ENCODE results near the gene SLC44A4. TPM values are rescaled to one million over a fixed set of nuclear protein-coding genes. Genes with fewer than 3 reads are reported as not detected.
"Not testable (repeated sequence)": the region's sequence is repeated elsewhere in the genome, so short reads cannot be mapped to it uniquely, and the experiment has no call there.

The SLC44A4 gene
- total RNA-seq, 5 donors from 2014 or later (not counting 1 experiment from before 2014, with no cell fraction given): 0.13 to 0.96 (median 0.57) TPM; not detected in 2

DNA sequence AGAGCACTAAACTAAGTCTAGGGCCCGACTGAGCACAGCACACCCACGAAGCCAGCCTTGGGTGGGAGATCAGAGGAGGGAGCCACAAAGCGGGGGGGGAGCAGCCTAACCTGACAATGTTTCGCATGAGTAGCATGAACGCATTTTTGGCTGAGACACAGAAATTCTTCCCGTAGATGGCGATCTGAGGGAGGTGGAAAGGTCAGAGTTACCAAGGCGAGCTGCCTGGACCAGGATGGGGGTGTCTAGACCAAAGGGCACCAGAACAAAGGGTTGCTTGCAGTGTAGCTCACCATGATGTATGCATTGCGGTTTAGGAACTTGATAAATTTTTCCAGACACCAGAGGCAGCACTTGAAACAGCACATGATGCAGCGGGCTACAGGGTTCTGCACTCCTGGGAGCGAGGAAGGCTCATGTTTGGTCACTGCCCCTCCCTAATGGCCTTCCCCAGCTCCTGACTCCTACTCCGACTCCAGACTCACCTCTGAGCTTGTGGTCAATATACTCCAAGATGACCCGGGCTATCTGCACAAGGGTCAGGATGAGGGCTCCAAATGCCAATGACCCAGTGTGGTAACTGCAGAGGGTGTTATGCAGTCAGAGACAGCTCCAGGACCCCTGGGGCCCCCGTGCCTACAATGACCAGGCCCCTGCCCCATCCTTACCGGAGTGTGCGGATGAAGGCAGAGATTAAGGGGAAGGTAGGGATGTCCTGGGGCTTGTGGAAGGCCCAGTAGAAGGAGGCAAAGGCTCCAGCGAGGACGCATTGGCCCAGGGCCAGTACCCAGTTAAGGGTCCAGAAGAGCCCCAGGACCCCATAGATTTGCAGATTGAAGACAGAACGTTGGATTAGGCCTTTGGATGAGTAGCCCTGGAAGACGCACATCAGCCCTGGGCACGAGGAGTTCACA, 13.3 kb downstream of the SLC44A4 start:
- H3K9me3 Mint-ChIP-seq: no peaks in the 10 kb centered on the region
- ATAC-seq (replicated peaks in 1 of 4) (no peak), DNase-seq (no peak)
- no peaks in the 10 kb centered on the region for H3K27me3 Mint-ChIP-seq
- H3K27ac Mint-ChIP-seq: no peak overlapping the region
- peaks cover 4% of the 10 kb centered on the region for H3K36me3 Mint-ChIP-seq
- peaks cover 23 to 33% (median 23%) of the 10 kb centered on the region in 3 donors for H3K4me1 Mint-ChIP-seq
- no peaks in the 10 kb centered on the region for H3K9me3 ChIP-seq
- H3K4me1 ChIP-seq (ENCODE audit: control insufficient read depth in 1 of 2, extremely low read depth in 1 of 2, insufficient read depth in 2 of 2, low read length in 2 of 2): peaks cover 10 to 26% of the 10 kb centered on the region in 2 experiments
- no peak overlapping the region for H3K4me3 Mint-ChIP-seq
- WGBS (ENCODE audit: insufficient coverage): 76% methylated on average over 18 of the region's 21 CpGs
- H3K36me3 ChIP-seq (ENCODE audit: control insufficient read depth in 2 of 2, extremely low read depth in 1 of 2, insufficient read depth in 1 of 2, low read length in 1 of 2): peaks cover 0 to 8% of the 10 kb centered on the region in 2 donors
- CTCF ChIA-PET: no interaction called here
- H3K4me3 ChIP-seq (ENCODE audit: control insufficient read depth in 1 of 2, extremely low read depth in 1 of 2, low read length in 1 of 2): no peak overlapping the region
- POLR2A ChIA-PET: interaction anchor here in 1 of 2 donors (1.3 kb wide), 1 partner anchor 18 kb away, joined by 3 read pairs; no protein-coding TSS in a partner anchor
- peaks cover 0 to 17% of the 10 kb centered on the region in 2 experiments for H3K27me3 ChIP-seq (replicated peaks in 1 of 2; ENCODE audit: control insufficient read depth in 2 of 2, extremely low read depth in 1 of 2, insufficient read depth in 2 of 2, low read length in 1 of 2)
- no peak overlapping the region for H3K27ac ChIP-seq (ENCODE audit: low read length)

DNA sequence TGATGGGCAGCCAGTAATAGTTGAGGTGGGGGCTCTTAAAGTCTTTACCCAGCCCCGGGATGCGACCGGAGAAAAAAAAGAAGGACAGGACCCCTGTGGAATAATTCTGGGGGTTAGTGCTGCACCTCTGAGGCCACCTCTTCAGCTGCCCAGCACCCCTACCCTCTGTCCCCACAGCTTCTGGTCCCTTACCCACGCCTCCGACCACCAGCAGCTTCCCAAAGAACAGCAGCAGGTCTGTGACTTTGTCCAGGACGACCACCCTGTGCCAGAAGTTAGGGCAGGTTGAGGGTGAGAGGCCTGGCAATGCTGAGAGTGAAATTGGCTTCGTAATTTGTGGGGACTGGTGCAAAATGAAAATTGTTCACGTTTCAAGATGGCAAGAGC, 14.0 kb downstream of the SLC44A4 start:
- Histone ChIP-seq H3K4me1 (ENCODE audit: control insufficient read depth in 1 of 2, extremely low read depth in 1 of 2, insufficient read depth in 2 of 2, low read length in 2 of 2) (peaks cover 10 to 26% of the 10 kb centered on the region in 2 experiments), H3K9me3 (no peaks in the 10 kb centered on the region), H3K27me3 (replicated peaks in 1 of 2; ENCODE audit: control insufficient read depth in 2 of 2, extremely low read depth in 1 of 2, insufficient read depth in 2 of 2, low read length in 1 of 2) (peaks cover 0 to 15% of the 10 kb centered on the region in 2 experiments), H3K27ac (ENCODE audit: low read length) (no peak overlapping the region), H3K36me3 (ENCODE audit: control insufficient read depth in 2 of 2, extremely low read depth in 1 of 2, insufficient read depth in 1 of 2, low read length in 1 of 2) (peaks cover 5 to 15% of the 10 kb centered on the region in 2 donors), H3K4me3 (ENCODE audit: control insufficient read depth in 1 of 2, extremely low read depth in 1 of 2, low read length in 1 of 2) (no peak overlapping the region)
- ChIA-PET POLR2A (interaction anchor here in 1 of 2 donors (1.3 kb wide), 1 partner anchor 19 kb away, joined by 3 read pairs; no protein-coding TSS in a partner anchor), CTCF (no interaction called here)
- Mint-ChIP-seq H3K4me3 (peak overlapping the region in 2 of 3 donors; percentile 17 to 97), H3K27me3 (no peaks in the 10 kb centered on the region), H3K4me1 (peaks cover 23 to 33% (median 23%) of the 10 kb centered on the region in 3 donors), H3K36me3 (peaks cover 9% of the 10 kb centered on the region), H3K27ac (no peak overlapping the region), H3K9me3 (no peaks in the 10 kb centered on the region)
- 76% methylated on average over 3 of the region's 8 CpGs for WGBS (ENCODE audit: insufficient coverage)
- ATAC-seq (replicated peaks in 1 of 4) (no peak), DNase-seq (no peak)

GRCh38 chr6:31864123-31864562, 14.7 kb downstream of the SLC44A4 start:
- peaks cover 10 to 26% of the 10 kb centered on the region in 2 experiments for H3K4me1 ChIP-seq (ENCODE audit: control insufficient read depth in 1 of 2, extremely low read depth in 1 of 2, insufficient read depth in 2 of 2, low read length in 2 of 2)
- H3K27me3 Mint-ChIP-seq; H3K9me3 Mint-ChIP-seq; ATAC-seq (replicated peaks in 1 of 4); H3K9me3 ChIP-seq; DNase-seq: not testable (repeated sequence)
- peaks cover 7 to 21% of the 10 kb centered on the region in 2 donors for H3K36me3 ChIP-seq (ENCODE audit: control insufficient read depth in 2 of 2, extremely low read depth in 1 of 2, insufficient read depth in 1 of 2, low read length in 1 of 2)
- H3K27me3 ChIP-seq (replicated peaks in 1 of 2; ENCODE audit: control insufficient read depth in 2 of 2, extremely low read depth in 1 of 2, insufficient read depth in 2 of 2, low read length in 1 of 2): peaks cover 0 to 12% of the 10 kb centered on the region in 2 experiments
- H3K27ac ChIP-seq (ENCODE audit: low read length): peak overlapping the region; percentile 89
- Mint-ChIP-seq H3K36me3 (peaks cover 14% of the 10 kb centered on the region), H3K4me1 (peaks cover 23 to 33% (median 23%) of the 10 kb centered on the region in 3 donors), H3K27ac (peak overlapping the region; percentile 88 to 94), H3K4me3 (peak overlapping the region; percentile 91 to 97 (median 93))
- WGBS (ENCODE audit: insufficient coverage): 23% methylated on average over 8 of the region's 16 CpGs
- ChIA-PET POLR2A (interaction anchor here (0.6 to 1.3 kb wide), 3 partner anchors 20 to 666 kb away, joined by 3 to 4 read pairs (median 3); no protein-coding TSS in a partner anchor), CTCF (interaction anchor here in 1 of 2 donors (1.3 kb wide), 1 partner anchor 108 kb away, joined by 5 read pairs; the partner anchor contains the start of gene DXO)
- peak overlapping the region; percentile 60 to 98 for H3K4me3 ChIP-seq (ENCODE audit: control insufficient read depth in 1 of 2, extremely low read depth in 1 of 2, low read length in 1 of 2)

DNA sequence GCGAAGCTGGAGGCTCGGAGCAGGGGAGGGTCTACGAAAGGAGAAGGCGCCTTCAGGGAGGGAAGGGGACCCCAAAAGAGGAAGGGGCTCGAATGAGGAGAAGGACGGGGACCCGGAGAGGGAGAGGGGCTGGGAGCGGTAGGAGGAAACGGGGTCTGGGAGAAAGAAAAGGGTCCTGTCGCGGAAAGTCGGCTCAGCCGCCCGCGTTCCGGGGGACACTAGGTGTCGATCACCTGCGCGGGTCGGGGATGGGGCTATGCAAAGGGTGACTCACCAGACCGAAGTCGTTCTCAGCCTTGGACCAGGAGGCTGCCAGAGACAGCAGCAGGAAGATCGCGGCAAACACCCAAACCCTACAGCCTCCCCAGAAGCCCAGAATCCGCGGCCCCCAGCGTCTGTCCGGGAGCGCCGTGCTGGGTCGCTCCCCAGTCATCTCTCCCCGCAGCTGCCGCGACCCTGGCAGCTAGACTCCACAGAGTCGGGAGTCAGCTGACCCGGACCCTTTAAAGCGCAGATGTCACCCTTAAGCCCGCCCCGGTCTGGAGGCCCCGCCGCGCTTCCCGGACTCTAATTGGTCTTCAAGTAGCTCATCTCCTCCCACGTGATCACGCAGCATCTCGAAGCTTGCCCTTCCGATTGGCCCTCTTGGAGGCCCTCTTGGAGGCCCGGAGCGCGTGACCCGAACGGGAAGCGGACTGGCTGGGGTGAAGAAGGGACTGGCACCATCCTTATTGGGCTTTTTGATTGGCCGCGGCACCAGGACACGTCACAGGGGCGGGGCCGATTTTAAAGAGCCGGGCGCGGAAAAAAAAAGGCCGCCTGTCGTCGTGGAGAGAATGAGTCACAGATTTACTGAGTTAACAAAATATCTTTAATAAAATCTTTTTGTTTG, 16.2 kb downstream of the SLC44A4 start, which contains the start of gene NEU1:
Gene NEU1 (minus strand): TSS at position 478 of the 892 bp plus-strand sequence. CDS start 45 bp downstream, at position 433.
- under 1% methylated on average over 51 of the region's 64 CpGs for WGBS (ENCODE audit: insufficient coverage)
- CTCF ChIA-PET: interaction anchor here in 1 of 2 donors (0.5 to 1.5 kb wide), 15 partner anchors 23 to 1409 kb away, joined by 3 to 8 read pairs (median 5); partner anchors contain the start of genes ABHD16A, DDAH2, EHMT2 and GPANK1

DNA sequence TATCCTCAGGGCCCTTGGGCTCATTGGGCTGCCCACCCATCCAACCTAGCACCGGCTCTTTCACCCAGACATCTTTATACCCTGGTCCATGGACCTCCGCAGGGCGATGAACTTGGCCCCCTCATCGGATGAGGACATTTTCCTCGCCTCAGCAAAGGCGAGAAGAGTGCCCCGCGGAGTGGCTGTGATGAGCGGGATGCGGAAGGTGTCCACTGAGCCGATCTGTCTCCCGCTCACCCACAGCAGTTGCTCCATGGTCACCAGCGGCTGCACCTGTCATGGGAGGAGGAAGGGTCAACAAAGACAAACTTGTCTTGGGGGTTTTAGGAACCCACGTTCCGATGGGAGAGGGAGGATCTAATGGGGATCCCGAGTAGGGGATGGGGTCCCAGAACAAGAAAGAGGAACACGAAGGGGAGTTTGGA, 16.9 kb downstream of the SLC44A4 start:
- Histone ChIP-seq H3K27ac (ENCODE audit: low read length) (peak overlapping the region; percentile 91), H3K27me3 (replicated peaks in 1 of 2; ENCODE audit: control insufficient read depth in 2 of 2, extremely low read depth in 1 of 2, insufficient read depth in 2 of 2, low read length in 1 of 2) (peaks cover 0 to 8% of the 10 kb centered on the region in 2 experiments), H3K4me3 (ENCODE audit: control insufficient read depth in 1 of 2, extremely low read depth in 1 of 2, low read length in 1 of 2) (peak overlapping the region; percentile 81 to 98), H3K4me1 (ENCODE audit: control insufficient read depth in 1 of 2, extremely low read depth in 1 of 2, insufficient read depth in 2 of 2, low read length in 2 of 2) (peaks cover 10 to 26% of the 10 kb centered on the region in 2 experiments), H3K36me3 (ENCODE audit: control insufficient read depth in 2 of 2, extremely low read depth in 1 of 2, insufficient read depth in 1 of 2, low read length in 1 of 2) (peaks cover 10 to 26% of the 10 kb centered on the region in 2 donors), H3K9me3 (no peaks in the 10 kb centered on the region)
- Mint-ChIP-seq H3K27me3 (no peaks in the 10 kb centered on the region), H3K9me3 (no peaks in the 10 kb centered on the region), H3K36me3 (peaks cover 27% of the 10 kb centered on the region), H3K4me3 (peak overlapping the region; percentile 91 to 97 (median 93)), H3K27ac (peak overlapping the region; percentile 88 to 94), H3K4me1 (peaks cover 23 to 33% (median 23%) of the 10 kb centered on the region in 3 donors)
- no peak for ATAC-seq (replicated peaks in 1 of 4)
- ChIA-PET POLR2A (interaction anchor here in 1 of 2 donors (1.5 kb wide), 1 partner anchor 37 kb away, joined by 5 read pairs; no protein-coding TSS in a partner anchor), CTCF (interaction anchor here in 1 of 2 donors (1.1 to 1.2 kb wide), 2 partner anchors 23 to 122 kb away, joined by 5 to 6 read pairs; partner anchors contain the start of gene MSH5)
- WGBS (ENCODE audit: insufficient coverage): 63% methylated on average over 15 of the region's 17 CpGs
- peak in 2 of 35 experiments; percentile 1 to 9 for DNase-seq

More for the DNA sequence above, 16.2 kb downstream of the SLC44A4 start, which contains the start of gene NEU1:
- Mint-ChIP-seq H3K27ac (peak within 1 kb of the TSS; percentile 88 to 94), H3K4me1 (peaks cover 23 to 33% (median 23%) of the 10 kb centered on the region in 3 donors), H3K9me3 (no peaks in the 10 kb centered on the region), H3K27me3 (no peaks in the 10 kb centered on the region), H3K4me3 (peak within 1 kb of the TSS; percentile 91 to 97 (median 93)), H3K36me3 (peaks cover 20% of the 10 kb centered on the region)
- Histone ChIP-seq H3K9me3 (no peaks in the 10 kb centered on the region), H3K4me1 (ENCODE audit: control insufficient read depth in 1 of 2, extremely low read depth in 1 of 2, insufficient read depth in 2 of 2, low read length in 2 of 2) (peaks cover 10 to 26% of the 10 kb centered on the region in 2 experiments), H3K4me3 (ENCODE audit: control insufficient read depth in 1 of 2, extremely low read depth in 1 of 2, low read length in 1 of 2) (peak within 1 kb of the TSS; percentile 81 to 98), H3K36me3 (ENCODE audit: control insufficient read depth in 2 of 2, extremely low read depth in 1 of 2, insufficient read depth in 1 of 2, low read length in 1 of 2) (peaks cover 10 to 26% of the 10 kb centered on the region in 2 donors), H3K27me3 (replicated peaks in 1 of 2; ENCODE audit: control insufficient read depth in 2 of 2, extremely low read depth in 1 of 2, insufficient read depth in 2 of 2, low read length in 1 of 2) (peaks cover 0 to 8% of the 10 kb centered on the region in 2 experiments), H3K27ac (ENCODE audit: low read length) (peak within 1 kb of the TSS; percentile 91)
- POLR2A ChIA-PET: interaction anchor here (0.6 to 1.5 kb wide), 11 partner anchors 28 to 315 kb away, joined by 3 to 29 read pairs (median 3); partner anchors contain the start of genes ABHD16A (in 1 of the 2), GPANK1 (in 1 of the 2), LSM2 (in 1 of the 2) and MSH5 (in 1 of the 2)
- peak; percentile 95 to 100 (median 99) for DNase-seq
- ATAC-seq (replicated peaks in 1 of 4): peak; percentile 95 to 96 (median 96)
